Testis (tissue), 2 donors: ENCODE results near the gene PTPRU.

Experiments used
- CTCF ChIP-seq, 3 experiments: fragments of 450-650 bp in 2 of 3; fragments of 200-600 bp in 1 of 3; sonication (generic) in 1 of 3; IDR thresholded peaks; one replicate each; pipeline ENCODE4 v1.5.1; 2016 to 2019; ENCODE audit warnings: antibody characterized with exemption in 3 of 3, mild to moderate bottlenecking in 2 of 3, moderate library complexity in 1 of 3
- POLR2A ChIP-seq: fragments of 450-650 bp; IDR thresholded peaks from one replicate; pipeline ENCODE4 v1.6.1; 2017; ENCODE audit warnings: antibody characterized with exemption, mild to moderate bottlenecking, moderate library complexity

- TF ChIP-seq CTCF (IDR thresholded peaks at IDR 0.05) (no peak), POLR2A (no peak)
Measured at GRCh38 chr1:29283804-29284195, 47.5 kb downstream of the PTPRU start.
